Esophagus (tissue), 2 donors: ENCODE data around the gene AGBL4. TPM values are rescaled to one million over a fixed set of nuclear protein-coding genes. Genes with fewer than 3 reads are reported as not detected.

Source experiments
- H3K27ac ChIP-seq, 2 donors: one replicate each; pipeline ENCODE4 v1.5.1; 2013; ENCODE audit warnings: low read depth in 2 of 2, mild to moderate bottlenecking in 2 of 2, inconsistent platforms in 1 of 2, low read length in 1 of 2, moderate library complexity in 1 of 2
- H3K27me3 ChIP-seq, 2 donors: one replicate each; pipeline ENCODE4 v1.6.1; 2013; ENCODE audit warnings: low read length in 2 of 2, control low read depth in 1 of 2, mild to moderate bottlenecking in 1 of 2; ENCODE audit not compliant: insufficient read depth in 2 of 2, control insufficient read depth in 1 of 2
- H3K36me3 ChIP-seq, 2 donors: one replicate each; pipeline ENCODE4 v1.6.1; 2013; ENCODE audit warnings: low read length in 1 of 2; ENCODE audit not compliant: control insufficient read depth in 2 of 2, insufficient read depth in 2 of 2
- H3K4me1 ChIP-seq, 2 donors: one replicate each; pipeline ENCODE4 v1.6.1; 2013; ENCODE audit warnings: low read length in 1 of 2; ENCODE audit not compliant: control insufficient read depth in 2 of 2, insufficient read depth in 2 of 2
- H3K4me3 ChIP-seq, 2 donors: one replicate each; pipeline ENCODE4 v1.5.1; 2013; ENCODE audit warnings: low read length in 2 of 2, mild to moderate bottlenecking in 2 of 2, low read depth in 1 of 2, moderate library complexity in 1 of 2
- H3K9me3 ChIP-seq, 2 donors: one replicate each; pipeline ENCODE4 v1.6.1; 2013; ENCODE audit warnings: mild to moderate bottlenecking in 2 of 2, low read depth in 1 of 2, low read length in 1 of 2, moderate library complexity in 1 of 2; ENCODE audit not compliant: control insufficient read depth in 2 of 2, insufficient read depth in 1 of 2
- WGBS, 2 donors: extraction: QIAGEN DNeasy Blood & Tissue Kit; methylation state at CpG; one replicate each; pipeline ENCODE4 v1.1.7; 2013; 5-methylcytosine and 5-hydroxymethylcytosine counted together
- polyA plus RNA-seq, 2 donors: library from polyadenylated mRNA; stranded (reverse); fragments of 200-250 nt; gene quantifications; one replicate each; pipeline ENCODE4 v1.2.3, GENCODE V29; 2013
- donor health status: healthy with polysubstance abuse.
- donor health status: Bipolar disorder and iron deficiency.

The AGBL4 gene
- polyA plus RNA-seq, 2 donors: 0.02 TPM; not detected in 1

DNA sequence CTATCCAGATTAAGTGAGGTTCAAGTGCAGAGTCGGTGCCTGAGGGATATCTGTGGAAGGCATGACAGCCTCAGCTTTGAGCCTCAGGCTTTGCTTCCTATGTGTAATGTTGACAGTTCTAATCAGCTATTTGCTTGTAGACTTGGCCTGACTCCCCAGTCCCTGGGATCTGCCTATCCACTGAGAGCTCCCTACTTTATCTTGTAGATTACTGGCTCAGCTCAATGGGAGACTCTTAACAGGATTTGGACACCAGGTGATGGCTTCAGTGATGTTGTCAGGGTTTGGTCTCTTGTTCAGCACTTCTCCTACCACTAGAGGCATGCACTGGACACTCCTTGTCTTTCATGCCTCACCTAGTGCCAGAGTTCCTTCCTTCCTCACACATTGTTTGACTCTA is 1120.5 kb downstream of the AGBL4 start:
- no peaks in the 10 kb centered on the region for H3K36me3 ChIP-seq
- H3K4me1 ChIP-seq: no peaks in the 10 kb centered on the region
- no peaks in the 10 kb centered on the region for H3K27me3 ChIP-seq
- H3K4me3 ChIP-seq: no peak overlapping the region
- H3K27ac ChIP-seq: no peak overlapping the region
- 42 to 58% methylated on average over 1 of the region's 1 CpG for WGBS, 2 donors
- peaks cover 0 to 2% of the 10 kb centered on the region in 2 donors for H3K9me3 ChIP-seq

DNA sequence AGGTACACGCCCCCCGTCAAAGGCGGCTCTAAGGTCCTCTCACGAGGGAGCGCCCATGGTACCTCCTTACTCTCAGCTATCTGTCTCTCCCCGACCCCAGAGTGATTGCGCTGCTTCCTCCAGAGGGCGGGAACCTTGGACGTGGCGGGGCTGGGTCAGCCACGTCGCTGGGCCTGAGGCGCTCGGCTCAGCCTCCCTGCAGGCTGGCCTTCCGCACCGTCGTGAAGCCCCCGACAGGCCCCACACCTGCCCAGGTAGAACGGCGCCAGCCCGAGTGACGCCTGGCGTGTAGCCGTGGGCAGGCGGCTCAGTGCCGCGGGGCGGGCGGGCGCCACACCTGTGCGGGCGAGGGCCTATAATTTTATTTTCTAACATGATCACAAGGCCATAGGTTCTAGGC is 1124.9 kb downstream of the AGBL4 start:
- Histone ChIP-seq H3K36me3 (no peaks in the 10 kb centered on the region), H3K27me3 (no peaks in the 10 kb centered on the region), H3K9me3 (peaks cover 0 to 2% of the 10 kb centered on the region in 2 donors), H3K4me1 (no peaks in the 10 kb centered on the region), H3K4me3 (no peak overlapping the region), H3K27ac (no peak overlapping the region)
- WGBS, 2 donors: 81 to 85% methylated on average over 32 of the region's 32 CpGs

DNA sequence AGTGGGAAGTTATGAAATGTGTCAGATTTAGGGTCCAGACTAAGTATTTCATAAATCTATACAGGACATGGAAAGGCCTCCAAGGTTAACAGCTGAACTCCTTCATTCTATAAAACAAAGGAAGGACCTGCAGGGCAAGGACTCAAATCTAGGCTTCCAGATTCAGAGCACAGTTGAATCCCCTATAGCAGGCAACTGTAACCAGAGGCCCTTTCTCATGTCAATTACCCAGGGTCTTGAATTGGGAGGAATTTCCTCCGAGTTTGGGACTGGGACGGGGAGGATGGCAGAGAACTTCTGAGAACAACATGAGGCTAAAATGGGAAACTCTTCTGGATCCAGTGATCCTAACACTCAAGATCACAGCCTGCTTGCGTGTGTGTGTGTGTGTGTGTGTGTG is 1134.1 kb downstream of the AGBL4 start:
- Histone ChIP-seq H3K27me3 (no peaks in the 10 kb centered on the region), H3K9me3 (peaks cover 0 to 2% of the 10 kb centered on the region in 2 donors), H3K36me3 (no peaks in the 10 kb centered on the region), H3K4me1 (no peaks in the 10 kb centered on the region), H3K27ac (no peak overlapping the region), H3K4me3 (no peak overlapping the region)
- 69 to 79% methylated on average over 3 of the region's 3 CpGs for WGBS, 2 donors

DNA sequence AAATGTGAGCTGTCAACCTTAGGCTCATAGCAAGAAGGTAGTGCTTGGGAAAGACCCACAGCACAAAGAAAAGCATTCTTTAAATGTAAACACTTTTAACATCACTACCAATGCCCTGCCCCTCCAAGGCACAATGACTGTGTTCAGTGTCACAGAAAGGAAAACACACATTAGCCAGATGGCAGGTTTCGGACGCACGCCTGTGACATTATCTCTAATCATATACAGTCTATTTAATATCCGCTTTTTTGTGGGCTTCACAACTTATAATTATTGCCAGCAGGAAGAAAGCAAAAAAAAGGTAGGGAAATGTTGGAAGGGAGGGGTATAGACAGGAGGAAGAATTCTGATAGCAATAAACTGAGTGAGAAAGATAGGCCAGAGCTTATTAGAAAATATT is 1134.7 kb downstream of the AGBL4 start:
- Histone ChIP-seq H3K9me3 (peaks cover 0 to 2% of the 10 kb centered on the region in 2 donors), H3K27me3 (no peaks in the 10 kb centered on the region), H3K4me1 (no peaks in the 10 kb centered on the region), H3K27ac (no peak overlapping the region), H3K36me3 (no peaks in the 10 kb centered on the region), H3K4me3 (no peak overlapping the region)
- WGBS, 2 donors: 72 to 79% methylated on average over 4 of the region's 4 CpGs

DNA sequence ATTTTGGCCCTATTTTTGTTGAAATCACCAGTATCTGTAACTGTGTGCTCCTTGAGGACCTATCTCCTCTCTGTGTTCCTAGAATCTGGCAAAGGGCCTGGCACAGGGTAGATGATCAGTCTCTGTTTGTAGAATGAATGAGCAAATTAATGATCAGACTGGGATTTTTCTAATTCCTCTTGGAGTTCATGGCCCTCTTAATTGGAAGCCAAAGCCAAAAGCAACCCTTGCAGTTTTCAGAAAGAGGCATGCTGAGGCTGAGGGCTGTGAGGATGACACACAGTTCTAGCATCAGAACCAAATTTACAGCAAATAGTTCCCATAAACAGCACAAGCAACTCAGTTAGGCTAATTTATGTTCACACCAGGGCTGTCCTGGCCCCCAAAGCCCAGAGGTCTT is 1136.0 kb downstream of the AGBL4 start:
- Histone ChIP-seq H3K4me1 (no peaks in the 10 kb centered on the region), H3K36me3 (no peaks in the 10 kb centered on the region), H3K27ac (no peak overlapping the region), H3K27me3 (no peaks in the 10 kb centered on the region), H3K4me3 (no peak overlapping the region), H3K9me3 (no peaks in the 10 kb centered on the region)

DNA sequence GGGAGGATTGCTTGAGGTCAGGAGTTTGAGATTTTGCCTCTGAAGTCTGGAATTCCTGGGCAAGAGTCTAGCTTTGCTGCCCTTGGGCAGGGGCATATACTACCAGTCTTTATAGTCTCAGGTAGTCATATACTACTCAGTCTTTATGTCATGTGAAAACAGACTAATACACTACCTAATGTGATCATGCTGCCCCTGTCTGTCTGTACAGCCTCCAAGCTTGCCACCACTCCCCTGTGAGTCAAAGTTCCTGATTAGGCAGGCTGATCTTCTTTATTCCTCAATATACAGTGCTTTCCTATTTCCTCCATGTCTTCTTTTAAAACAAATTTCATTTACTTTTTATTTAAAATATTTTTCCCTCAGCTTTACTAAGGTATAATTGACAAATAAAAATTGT is 1141.7 kb downstream of the AGBL4 start:
- Histone ChIP-seq H3K27me3 (no peaks in the 10 kb centered on the region), H3K27ac (no peak overlapping the region), H3K36me3 (no peaks in the 10 kb centered on the region), H3K4me3 (no peak overlapping the region), H3K9me3 (no peaks in the 10 kb centered on the region), H3K4me1 (no peaks in the 10 kb centered on the region)

DNA sequence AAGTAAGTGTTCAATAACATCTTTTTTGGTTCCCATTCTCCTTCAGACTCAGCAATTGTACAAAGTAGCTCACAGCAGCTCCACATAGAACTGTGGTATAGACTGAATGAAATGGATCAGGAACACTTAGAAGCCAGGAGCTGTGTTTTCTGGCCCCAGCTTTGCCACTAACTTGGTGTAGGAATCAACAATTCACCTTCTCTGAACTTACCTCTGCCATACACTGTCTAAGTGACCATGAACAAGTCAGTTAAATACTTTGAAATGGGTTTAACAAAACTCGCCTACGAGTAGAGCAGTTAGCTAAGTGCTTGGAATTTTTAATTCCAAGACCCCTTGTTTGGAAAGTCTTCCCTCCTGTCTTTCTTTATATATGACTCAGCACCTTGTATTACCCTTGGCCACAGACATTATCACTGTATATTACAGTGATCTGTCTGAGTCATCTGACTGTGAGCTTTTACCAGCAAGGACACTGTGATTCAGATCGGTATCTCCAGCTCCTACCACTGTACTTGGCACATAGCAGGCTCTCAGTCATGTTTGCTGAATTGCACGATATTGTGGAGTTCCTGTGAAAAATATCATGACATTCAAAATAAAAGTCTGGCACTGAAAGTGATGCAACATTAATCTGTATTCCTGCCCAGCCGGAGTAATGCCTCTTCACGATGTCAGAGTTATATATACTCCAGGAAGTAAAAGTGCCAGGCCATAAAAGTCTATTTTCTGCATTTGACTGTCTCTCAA is 1145.4 kb downstream of the AGBL4 start:
- no peaks in the 10 kb centered on the region for H3K36me3 ChIP-seq
- no peaks in the 10 kb centered on the region for H3K4me1 ChIP-seq
- H3K4me3 ChIP-seq: no peak overlapping the region
- H3K27ac ChIP-seq: no peak overlapping the region
- 42 to 46% methylated on average over 6 of the region's 6 CpGs for WGBS, 2 donors
- no peaks in the 10 kb centered on the region for H3K9me3 ChIP-seq
- H3K27me3 ChIP-seq: no peaks in the 10 kb centered on the region

DNA sequence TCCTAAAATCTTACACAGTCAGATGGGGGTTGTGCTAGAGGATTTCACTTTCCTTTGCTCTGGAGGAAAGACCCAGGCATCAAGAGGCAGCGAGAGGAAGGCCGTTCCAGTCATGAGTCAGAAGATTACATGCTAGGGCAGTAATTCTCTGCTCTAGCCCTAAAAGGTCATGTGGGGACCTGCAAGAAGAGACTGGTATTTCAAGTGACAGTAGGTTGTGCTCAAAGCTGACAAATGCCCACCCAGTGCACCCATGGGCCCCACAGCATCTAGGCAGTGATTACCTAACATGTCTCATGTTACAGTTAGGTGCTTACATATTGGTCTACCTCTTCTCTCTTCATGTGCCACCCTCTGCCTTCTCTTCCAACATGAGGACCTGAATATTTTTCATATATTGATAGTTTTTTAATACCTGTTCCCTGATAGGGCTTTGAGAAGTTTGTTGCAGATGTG is 1147.4 kb downstream of the AGBL4 start:
- Histone ChIP-seq H3K27ac (no peak overlapping the region), H3K4me3 (no peak overlapping the region), H3K4me1 (no peaks in the 10 kb centered on the region), H3K27me3 (no peaks in the 10 kb centered on the region), H3K9me3 (no peaks in the 10 kb centered on the region), H3K36me3 (no peaks in the 10 kb centered on the region)
- 35 to 57% methylated on average over 2 of the region's 2 CpGs for WGBS, 2 donors

DNA sequence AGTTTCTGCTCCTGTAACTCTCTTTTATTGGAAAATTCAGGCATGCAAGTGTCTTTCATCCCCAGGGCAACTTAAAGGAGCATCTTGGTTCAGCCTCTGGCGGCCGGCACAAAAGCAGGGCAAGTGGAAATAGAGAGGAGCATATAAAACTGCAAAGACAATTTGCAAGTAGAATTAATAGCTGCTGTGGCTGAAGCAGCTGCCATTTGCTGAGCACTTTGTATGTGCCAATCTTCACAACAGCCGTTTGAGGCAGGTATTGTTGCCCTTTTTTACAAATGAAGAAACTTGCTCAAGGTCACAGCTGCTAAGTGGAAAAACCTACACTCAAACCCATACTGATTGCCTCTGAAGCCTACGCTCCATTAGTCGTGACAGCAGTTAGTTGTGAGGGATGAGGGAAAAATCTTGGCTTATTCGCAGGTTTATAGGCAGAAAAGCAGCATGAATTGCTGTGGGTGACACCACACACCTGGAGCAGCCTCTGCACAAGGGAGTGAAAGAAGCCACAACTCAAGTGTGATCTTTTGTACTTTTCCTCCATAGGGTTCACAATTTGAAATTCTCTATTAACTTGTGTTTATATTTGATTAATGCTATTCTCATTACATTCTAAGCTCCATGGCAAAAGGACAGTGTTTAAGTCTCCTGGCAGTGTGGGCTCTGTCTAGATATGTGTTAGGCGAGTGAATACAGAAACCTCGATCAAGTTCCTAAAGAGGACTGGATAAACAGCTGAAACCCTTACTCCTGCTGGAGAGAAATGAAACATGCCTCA is 1148.0 kb downstream of the AGBL4 start:
- Histone ChIP-seq H3K9me3 (no peaks in the 10 kb centered on the region), H3K27ac (no peak overlapping the region)
- 59 to 62% methylated on average over 8 of the region's 8 CpGs for WGBS, 2 donors

DNA sequence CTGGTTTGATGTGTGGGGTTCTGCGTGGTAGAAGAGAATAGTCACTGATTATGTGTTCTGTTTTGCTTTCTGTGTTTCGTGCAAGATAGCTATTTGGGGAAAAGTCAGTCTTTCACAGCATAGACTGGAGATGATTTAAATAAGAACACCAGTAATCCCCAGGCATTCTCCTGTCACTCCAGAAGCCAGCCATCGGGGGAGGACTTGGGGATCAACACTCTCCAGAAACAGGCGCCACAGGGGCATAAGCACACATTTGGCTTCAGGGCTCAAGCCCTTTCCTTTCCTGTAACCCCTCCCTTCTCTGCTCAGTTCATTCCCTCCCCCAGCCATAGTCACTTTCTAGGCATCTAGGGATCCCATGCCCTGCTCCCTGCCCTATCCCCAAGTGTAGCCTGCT is 1149.8 kb downstream of the AGBL4 start:
- 72 to 82% methylated on average over 4 of the region's 4 CpGs for WGBS, 2 donors
- Histone ChIP-seq H3K36me3 (no peaks in the 10 kb centered on the region), H3K27ac (no peak overlapping the region), H3K4me3 (no peak overlapping the region), H3K27me3 (no peaks in the 10 kb centered on the region), H3K4me1 (no peaks in the 10 kb centered on the region), H3K9me3 (no peaks in the 10 kb centered on the region)

More for the DNA sequence above, 1148.0 kb downstream of the AGBL4 start:
- Histone ChIP-seq H3K4me1 (no peaks in the 10 kb centered on the region), H3K4me3 (no peak overlapping the region), H3K27me3 (no peaks in the 10 kb centered on the region), H3K36me3 (no peaks in the 10 kb centered on the region)
